Measurements from ENCODE around the gene XG. TPM values are rescaled to one million over a fixed set of nuclear protein-coding genes. Genes with fewer than 3 reads are reported as not detected.

XG gene
- total RNA-seq, 1 experiment from 2014 or later, result 1.0 TPM

- TF ChIP-seq, protein P1, sequence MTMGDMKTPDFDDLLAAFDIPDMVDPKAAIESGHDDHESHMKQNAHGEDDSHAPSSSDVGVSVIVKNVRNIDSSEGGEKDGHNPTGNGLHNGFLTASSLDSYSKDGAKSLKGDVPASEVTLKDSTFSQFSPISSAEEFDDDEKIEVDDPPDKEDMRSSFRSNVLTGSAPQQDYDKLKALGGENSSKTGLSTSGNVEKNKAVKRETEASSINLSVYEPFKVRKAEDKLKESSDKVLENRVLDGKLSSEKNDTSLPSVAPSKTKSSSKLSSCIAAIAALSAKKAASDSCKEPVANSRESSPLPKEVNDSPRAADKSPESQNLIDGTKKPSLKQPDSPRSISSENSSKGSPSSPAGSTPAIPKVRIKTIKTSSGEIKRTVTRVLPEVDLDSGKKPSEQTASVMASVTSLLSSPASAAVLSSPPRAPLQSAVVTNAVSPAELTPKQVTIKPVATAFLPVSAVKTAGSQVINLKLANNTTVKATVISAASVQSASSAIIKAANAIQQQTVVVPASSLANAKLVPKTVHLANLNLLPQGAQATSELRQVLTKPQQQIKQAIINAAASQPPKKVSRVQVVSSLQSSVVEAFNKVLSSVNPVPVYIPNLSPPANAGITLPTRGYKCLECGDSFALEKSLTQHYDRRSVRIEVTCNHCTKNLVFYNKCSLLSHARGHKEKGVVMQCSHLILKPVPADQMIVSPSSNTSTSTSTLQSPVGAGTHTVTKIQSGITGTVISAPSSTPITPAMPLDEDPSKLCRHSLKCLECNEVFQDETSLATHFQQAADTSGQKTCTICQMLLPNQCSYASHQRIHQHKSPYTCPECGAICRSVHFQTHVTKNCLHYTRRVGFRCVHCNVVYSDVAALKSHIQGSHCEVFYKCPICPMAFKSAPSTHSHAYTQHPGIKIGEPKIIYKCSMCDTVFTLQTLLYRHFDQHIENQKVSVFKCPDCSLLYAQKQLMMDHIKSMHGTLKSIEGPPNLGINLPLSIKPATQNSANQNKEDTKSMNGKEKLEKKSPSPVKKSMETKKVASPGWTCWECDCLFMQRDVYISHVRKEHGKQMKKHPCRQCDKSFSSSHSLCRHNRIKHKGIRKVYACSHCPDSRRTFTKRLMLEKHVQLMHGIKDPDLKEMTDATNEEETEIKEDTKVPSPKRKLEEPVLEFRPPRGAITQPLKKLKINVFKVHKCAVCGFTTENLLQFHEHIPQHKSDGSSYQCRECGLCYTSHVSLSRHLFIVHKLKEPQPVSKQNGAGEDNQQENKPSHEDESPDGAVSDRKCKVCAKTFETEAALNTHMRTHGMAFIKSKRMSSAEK (CRISPR knock-in tag; IDR thresholded peaks at IDR 0.05; ENCODE audit: borderline replicate concordance), result no peak
- TF ChIP-seq CBFB (CRISPR knock-in tag; IDR thresholded peaks at IDR 0.05; ENCODE audit: low read depth) (no peak), ZNF423 (CRISPR knock-in tag; IDR thresholded peaks at IDR 0.05) (no peak)
- TF ChIP-seq, protein P2, sequence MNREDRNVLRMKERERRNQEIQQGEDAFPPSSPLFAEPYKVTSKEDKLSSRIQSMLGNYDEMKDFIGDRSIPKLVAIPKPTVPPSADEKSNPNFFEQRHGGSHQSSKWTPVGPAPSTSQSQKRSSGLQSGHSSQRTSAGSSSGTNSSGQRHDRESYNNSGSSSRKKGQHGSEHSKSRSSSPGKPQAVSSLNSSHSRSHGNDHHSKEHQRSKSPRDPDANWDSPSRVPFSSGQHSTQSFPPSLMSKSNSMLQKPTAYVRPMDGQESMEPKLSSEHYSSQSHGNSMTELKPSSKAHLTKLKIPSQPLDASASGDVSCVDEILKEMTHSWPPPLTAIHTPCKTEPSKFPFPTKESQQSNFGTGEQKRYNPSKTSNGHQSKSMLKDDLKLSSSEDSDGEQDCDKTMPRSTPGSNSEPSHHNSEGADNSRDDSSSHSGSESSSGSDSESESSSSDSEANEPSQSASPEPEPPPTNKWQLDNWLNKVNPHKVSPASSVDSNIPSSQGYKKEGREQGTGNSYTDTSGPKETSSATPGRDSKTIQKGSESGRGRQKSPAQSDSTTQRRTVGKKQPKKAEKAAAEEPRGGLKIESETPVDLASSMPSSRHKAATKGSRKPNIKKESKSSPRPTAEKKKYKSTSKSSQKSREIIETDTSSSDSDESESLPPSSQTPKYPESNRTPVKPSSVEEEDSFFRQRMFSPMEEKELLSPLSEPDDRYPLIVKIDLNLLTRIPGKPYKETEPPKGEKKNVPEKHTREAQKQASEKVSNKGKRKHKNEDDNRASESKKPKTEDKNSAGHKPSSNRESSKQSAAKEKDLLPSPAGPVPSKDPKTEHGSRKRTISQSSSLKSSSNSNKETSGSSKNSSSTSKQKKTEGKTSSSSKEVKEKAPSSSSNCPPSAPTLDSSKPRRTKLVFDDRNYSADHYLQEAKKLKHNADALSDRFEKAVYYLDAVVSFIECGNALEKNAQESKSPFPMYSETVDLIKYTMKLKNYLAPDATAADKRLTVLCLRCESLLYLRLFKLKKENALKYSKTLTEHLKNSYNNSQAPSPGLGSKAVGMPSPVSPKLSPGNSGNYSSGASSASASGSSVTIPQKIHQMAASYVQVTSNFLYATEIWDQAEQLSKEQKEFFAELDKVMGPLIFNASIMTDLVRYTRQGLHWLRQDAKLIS (CRISPR knock-in tag; IDR thresholded peaks at IDR 0.05; ENCODE audit: borderline replicate concordance), result no peak
Measured at GRCh38 chrX:2709556-2709955, 42.3 kb upstream of the XG start (continued).

GRCh38 chrX:2710041-2710840 lies 41.6 kb upstream of the XG start:
- Mint-ChIP-seq H3K36me3 (no peaks in the 10 kb centered on the region), H3K27me3 (ENCODE audit: low read depth) (no peaks in the 10 kb centered on the region), H3K4me3 (peak overlapping the region; percentile 6; the same call in 1 of the 2 replicates), H3K27ac (peak overlapping the region; percentile 97), H3K9me3 (no peaks in the 10 kb centered on the region), H3K4me1 (peaks cover 53% of the 10 kb centered on the region)
- CTCF ChIA-PET, result no interaction called here
- ATAC-seq (peak; percentile 45), DNase-seq (ENCODE audit: low spot score) (no peak)
- POLR2A ChIA-PET, result no interaction called here
- TF ChIP-seq GRHL2 (CRISPR knock-in tag; IDR thresholded peaks at IDR 0.05; ENCODE audit: insufficient replicate concordance, severe bottlenecking) (no peak), SMAD4 (CRISPR knock-in tag; IDR thresholded peaks at IDR 0.05) (no peak), ZNF423 (CRISPR knock-in tag; IDR thresholded peaks at IDR 0.05) (no peak), PRRX2 (CRISPR knock-in tag; IDR thresholded peaks at IDR 0.05) (no peak), ZNF219 (CRISPR knock-in tag; IDR thresholded peaks at IDR 0.05; ENCODE audit: borderline replicate concordance) (no peak), ZNF121 (CRISPR knock-in tag; IDR thresholded peaks at IDR 0.05) (no peak), NR1H2 (CRISPR knock-in tag; IDR thresholded peaks at IDR 0.05) (no peak), TCF7 (CRISPR knock-in tag; IDR thresholded peaks at IDR 0.05; ENCODE audit: low read depth) (no peak), ZNF671 (CRISPR knock-in tag; IDR thresholded peaks at IDR 0.05) (no peak), RORB (CRISPR knock-in tag; IDR thresholded peaks at IDR 0.05) (no peak), ZBTB43 (CRISPR knock-in tag; IDR thresholded peaks at IDR 0.05) (no peak), FOXP1 (CRISPR knock-in tag; IDR thresholded peaks at IDR 0.05; ENCODE audit: borderline replicate concordance) (no peak), TEAD4 (CRISPR knock-in tag; IDR thresholded peaks at IDR 0.05) (no peak), ZNF263 (CRISPR knock-in tag; IDR thresholded peaks at IDR 0.05; ENCODE audit: low read depth) (no peak)
- TF ChIP-seq, protein P3, sequence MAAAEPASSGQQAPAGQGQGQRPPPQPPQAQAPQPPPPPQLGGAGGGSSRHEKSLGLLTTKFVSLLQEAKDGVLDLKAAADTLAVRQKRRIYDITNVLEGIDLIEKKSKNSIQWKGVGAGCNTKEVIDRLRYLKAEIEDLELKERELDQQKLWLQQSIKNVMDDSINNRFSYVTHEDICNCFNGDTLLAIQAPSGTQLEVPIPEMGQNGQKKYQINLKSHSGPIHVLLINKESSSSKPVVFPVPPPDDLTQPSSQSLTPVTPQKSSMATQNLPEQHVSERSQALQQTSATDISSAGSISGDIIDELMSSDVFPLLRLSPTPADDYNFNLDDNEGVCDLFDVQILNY (CRISPR knock-in tag; IDR thresholded peaks at IDR 0.05), result no peak
- TF ChIP-seq, protein P4, sequence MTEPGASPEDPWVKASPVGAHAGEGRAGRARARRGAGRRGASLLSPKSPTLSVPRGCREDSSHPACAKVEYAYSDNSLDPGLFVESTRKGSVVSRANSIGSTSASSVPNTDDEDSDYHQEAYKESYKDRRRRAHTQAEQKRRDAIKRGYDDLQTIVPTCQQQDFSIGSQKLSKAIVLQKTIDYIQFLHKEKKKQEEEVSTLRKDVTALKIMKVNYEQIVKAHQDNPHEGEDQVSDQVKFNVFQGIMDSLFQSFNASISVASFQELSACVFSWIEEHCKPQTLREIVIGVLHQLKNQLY (CRISPR knock-in tag; IDR thresholded peaks at IDR 0.05), result no peak
- TF ChIP-seq, protein P5, sequence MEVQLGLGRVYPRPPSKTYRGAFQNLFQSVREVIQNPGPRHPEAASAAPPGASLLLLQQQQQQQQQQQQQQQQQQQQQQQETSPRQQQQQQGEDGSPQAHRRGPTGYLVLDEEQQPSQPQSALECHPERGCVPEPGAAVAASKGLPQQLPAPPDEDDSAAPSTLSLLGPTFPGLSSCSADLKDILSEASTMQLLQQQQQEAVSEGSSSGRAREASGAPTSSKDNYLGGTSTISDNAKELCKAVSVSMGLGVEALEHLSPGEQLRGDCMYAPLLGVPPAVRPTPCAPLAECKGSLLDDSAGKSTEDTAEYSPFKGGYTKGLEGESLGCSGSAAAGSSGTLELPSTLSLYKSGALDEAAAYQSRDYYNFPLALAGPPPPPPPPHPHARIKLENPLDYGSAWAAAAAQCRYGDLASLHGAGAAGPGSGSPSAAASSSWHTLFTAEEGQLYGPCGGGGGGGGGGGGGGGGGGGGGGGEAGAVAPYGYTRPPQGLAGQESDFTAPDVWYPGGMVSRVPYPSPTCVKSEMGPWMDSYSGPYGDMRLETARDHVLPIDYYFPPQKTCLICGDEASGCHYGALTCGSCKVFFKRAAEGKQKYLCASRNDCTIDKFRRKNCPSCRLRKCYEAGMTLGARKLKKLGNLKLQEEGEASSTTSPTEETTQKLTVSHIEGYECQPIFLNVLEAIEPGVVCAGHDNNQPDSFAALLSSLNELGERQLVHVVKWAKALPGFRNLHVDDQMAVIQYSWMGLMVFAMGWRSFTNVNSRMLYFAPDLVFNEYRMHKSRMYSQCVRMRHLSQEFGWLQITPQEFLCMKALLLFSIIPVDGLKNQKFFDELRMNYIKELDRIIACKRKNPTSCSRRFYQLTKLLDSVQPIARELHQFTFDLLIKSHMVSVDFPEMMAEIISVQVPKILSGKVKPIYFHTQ (CRISPR knock-in tag; IDR thresholded peaks at IDR 0.05), result no peak
- TF ChIP-seq, protein P6, sequence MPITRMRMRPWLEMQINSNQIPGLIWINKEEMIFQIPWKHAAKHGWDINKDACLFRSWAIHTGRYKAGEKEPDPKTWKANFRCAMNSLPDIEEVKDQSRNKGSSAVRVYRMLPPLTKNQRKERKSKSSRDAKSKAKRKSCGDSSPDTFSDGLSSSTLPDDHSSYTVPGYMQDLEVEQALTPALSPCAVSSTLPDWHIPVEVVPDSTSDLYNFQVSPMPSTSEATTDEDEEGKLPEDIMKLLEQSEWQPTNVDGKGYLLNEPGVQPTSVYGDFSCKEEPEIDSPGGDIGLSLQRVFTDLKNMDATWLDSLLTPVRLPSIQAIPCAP (CRISPR knock-in tag; IDR thresholded peaks at IDR 0.05), result no peak
